Germinal center (tissue), 1 donor: ENCODE data around the gene SLC16A3.
"Not testable (repeated sequence)": the region's sequence is repeated elsewhere in the genome, so short reads cannot be mapped to it uniquely, and the experiment has no call there.

Experiments used
- DNase-seq: peaks from one replicate; pipeline ENCODE4 v3.0.0; 2012; ENCODE audit warnings: mixed read lengths, low spot score

SLC16A3 gene

GRCh38 chr17:82228842-82229697, at the start of gene SLC16A3:
Gene SLC16A3, plus strand, starts transcription at chr17:82229042. Its CDS starts 6,967 bp downstream, at chr17:82236009.
- peak; percentile 84 for DNase-seq

GRCh38 chr17:82179412-82179811, 49.4 kb upstream of the SLC16A3 start:
- DNase-seq, result no peak

DNA sequence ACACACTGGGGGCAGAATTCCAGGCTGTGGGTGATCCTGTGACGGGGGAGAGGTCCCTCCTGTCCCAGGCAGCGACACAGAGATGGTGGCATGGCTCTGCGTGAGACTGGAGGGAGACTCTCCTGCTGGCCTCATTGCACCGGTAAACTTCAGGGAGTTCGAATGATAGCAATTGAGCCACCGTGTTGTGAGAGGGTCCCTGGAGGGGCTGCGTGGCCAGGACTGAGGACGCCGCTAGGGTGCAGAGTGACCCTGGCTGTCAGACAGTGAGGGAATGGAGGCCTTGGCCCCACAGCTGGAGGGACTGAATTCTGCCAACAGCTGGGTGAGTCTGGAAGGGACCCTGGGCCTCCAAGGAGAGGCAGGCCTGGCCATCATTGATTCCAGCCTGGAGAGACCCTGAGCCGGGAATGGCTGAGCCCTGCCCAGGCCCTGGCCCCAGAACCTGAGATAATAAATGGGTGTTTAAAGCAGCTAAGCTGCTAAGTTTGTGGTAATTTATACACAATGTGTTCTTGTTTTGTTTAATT, 48.8 kb upstream of the SLC16A3 start:
- no peak for DNase-seq

GRCh38 chr17:82180776-82181528, 47.9 kb upstream of the SLC16A3 start:
- no peak for DNase-seq

DNA sequence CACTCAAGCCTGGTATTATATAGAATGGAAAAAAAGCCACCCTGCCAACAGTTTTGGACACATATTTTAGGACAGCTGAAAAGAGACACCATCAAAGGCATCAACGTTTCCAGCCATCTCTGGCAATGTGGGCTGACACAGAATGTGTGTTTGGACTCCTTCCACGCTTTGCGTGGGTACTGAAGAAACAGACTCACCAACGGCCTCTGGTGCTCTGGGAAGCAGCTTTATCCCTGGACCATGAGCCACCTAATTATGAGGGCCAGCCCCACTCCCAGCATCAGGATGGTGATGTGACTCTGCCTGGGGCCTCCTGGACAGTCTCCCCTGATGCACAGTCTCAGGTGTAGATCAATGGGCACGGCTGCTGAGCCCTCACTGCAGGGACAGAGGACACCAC, 44.1 kb upstream of the SLC16A3 start:
- DNase-seq, result no peak

- no peak for DNase-seq
Observed at GRCh38 chr17:82186221-82186620, 42.6 kb upstream of the SLC16A3 start.

- no peak for DNase-seq
Observed at GRCh38 chr17:82187500-82187899, 41.3 kb upstream of the SLC16A3 start.

GRCh38 chr17:82188001-82188961, 40.6 kb upstream of the SLC16A3 start:
- DNase-seq, result no peak

DNA sequence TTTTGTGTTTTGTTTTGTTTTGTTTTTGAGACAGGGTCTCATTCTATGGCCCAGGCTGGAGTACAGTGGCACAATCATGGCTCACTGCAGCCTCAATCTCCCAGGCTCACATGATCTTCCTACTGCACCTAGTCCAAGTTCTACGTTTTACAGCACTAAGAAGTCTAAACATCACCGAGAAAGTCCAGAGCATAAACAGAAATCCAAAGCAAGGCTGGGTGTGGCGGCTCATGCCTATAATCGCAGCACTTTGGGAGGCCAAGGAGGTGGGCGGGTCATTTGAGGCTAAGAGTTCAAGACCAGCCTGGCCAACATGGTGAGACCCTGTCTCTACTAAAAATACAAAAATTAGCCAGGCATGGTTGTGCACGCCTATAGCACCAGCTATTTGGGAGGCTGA, 35.8 kb upstream of the SLC16A3 start:
- DNase-seq, result not testable (repeated sequence)

- DNase-seq, result no peak
Observed at GRCh38 chr17:82193520-82194220, 35.2 kb upstream of the SLC16A3 start.

- DNase-seq, result no peak
Observed at GRCh38 chr17:82194765-82195164, 34.1 kb upstream of the SLC16A3 start.

- no peak for DNase-seq
Observed at GRCh38 chr17:82195675-82196672, 32.9 kb upstream of the SLC16A3 start.

DNA sequence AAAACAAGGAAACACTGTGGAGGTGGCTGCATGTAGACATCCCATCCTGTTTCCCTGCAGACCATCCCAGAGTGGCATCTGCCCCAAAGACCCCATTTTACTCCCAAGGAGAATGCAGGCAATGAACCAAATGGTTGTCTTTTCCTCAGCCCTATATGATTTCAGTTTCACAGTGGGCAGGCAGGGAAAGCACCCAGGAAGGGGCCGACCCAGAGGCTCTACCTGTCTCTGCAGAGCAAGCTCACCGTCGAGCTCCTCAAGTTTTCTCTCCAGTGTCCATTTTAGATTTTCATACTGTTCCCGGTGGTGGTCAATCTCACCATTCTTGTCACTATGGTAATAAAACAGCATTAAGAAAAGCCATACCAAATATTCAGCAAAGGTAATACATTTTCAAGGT, 30.8 kb upstream of the SLC16A3 start:
- no peak for DNase-seq

- no peak for DNase-seq
Observed at GRCh38 chr17:82199496-82199895, 29.3 kb upstream of the SLC16A3 start.

GRCh38 chr17:82200135-82200534, 28.7 kb upstream of the SLC16A3 start:
- no peak for DNase-seq

- DNase-seq, result no peak
Observed at GRCh38 chr17:82200743-82201497, 27.9 kb upstream of the SLC16A3 start.

DNA sequence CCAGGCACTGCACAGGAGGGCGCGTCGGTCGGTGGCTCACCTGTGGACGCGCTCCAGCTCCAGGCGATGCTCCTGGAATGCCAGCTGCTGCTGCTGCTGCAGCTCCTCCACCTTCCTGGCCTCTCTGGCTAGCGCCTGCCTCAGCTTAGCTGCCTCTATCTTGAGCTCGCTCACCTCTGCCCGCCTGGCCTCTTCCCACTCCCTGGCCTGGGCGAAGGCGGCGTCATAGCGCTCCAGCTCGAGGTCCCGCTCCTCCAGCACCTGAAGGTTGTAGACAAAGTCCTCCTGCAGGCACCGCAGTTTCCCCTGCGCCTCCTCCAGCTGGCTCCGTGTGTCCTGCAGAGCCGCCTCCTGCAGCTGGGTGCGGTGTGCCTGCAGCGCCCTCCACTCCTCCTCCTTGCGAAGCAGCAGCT, 27.3 kb upstream of the SLC16A3 start:
- DNase-seq, result no peak

DNA sequence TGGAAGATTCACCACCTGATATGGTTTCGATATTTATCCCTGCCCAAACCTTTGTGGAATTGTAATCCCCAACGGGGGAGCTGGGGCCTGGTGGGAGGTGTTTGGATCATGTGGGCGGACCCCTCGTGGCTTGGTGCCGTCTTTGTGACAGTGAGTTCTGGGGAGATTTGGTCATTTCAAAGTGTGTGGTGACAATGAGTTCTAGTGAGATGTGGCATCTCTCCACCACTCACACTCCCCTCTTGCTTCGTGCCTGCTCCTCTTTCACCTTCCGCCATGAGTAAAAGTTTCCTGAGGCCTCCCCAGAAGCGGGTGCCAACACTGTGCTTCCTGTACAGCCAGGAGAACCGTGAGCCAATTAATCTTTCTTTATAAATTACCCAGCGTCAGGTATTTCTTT, 25.9 kb upstream of the SLC16A3 start:
- DNase-seq, result no peak

DNA sequence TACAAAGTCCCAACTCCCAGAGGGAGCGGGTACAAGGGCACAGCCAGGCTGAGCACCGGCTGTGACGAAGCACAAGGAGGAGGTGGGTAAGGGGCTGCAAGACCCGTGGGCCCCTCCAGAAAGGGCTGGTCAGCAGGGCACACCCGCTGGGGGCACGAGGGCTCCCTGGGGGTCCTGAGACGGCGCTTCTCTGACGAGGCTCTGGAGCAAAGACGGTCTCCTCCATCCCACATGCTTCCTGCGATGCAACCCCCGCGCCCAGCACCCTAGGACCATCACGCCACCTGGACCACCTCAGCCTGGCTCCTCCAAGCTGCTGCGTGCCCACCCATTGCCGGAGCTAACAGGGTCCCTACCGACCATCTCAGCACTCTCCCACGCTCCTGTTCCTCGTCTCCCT, 24.9 kb upstream of the SLC16A3 start:
- DNase-seq, result no peak
